Measurements from ENCODE around the gene CAPN8.
A peak's percentile ranks its signal among the peaks of the same experiment; 100 is the strongest.

The CAPN8 gene

DNA sequence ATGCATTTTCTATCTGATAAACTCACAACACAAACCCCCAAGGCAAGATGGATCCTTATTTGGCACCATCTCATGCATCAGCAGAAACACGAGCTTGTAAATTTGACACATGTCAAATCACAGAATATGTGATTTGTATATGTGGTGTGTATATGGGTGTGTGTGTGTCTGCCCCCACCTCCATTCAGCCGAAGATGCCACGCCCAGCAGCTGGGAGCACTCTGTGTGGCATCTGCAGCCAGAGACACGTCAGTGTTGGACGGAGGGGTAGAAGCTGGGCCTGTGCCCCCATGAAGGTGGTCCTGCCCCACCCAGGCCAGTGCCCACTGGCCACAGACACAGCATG is 108.4 kb downstream of the CAPN8 start:
- no peaks in the 10 kb centered on the region for H3K36me3 ChIP-seq (ENCODE audit: insufficient read depth, low read length)
- peak; percentile 7; the same call in 1 of the 3 replicates for ATAC-seq (ENCODE audit: insufficient read depth, low read depth)

DNA sequence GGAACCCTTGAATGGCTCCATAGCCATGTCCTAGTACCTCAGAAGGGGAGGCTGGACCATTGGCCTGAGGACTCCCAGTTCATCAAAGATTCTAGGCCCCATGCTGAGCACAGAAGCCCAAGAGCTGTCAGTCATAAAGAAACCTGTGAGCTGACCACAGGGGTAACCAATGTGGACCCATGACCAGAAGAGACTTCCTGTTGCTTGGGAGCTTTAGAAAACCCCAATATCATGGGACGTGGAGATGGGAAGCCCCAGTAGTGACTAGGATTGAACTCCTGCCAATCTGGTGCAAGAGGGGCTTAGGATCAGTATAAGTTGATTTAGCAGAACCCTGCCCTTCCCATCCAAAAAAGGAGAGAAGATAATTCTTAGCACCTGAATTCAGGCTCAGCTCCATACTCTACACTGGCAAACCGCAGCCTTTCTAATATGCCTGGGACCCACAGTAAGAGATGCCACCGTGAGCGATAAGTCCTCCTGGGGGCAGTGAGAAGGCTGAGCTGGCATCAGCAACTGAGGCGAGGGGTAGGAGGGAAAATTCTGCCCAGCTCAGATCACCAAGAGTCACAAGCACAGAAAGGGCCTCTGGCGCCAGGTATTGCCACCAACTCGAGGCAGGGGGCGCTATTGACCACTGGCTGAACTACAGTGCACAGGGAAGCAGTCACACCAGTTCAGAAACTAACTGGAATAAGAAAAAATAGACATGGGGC is 108.9 kb downstream of the CAPN8 start:
- no peaks in the 10 kb centered on the region for H3K79me2 ChIP-seq (ENCODE audit: insufficient read depth, low read length)
- DNase-seq (peak; percentile 52), ATAC-seq (ENCODE audit: insufficient read depth, low read depth) (peak; percentile 75)
- no peak overlapping the region for H3K27ac ChIP-seq (ENCODE audit: low read length)
- no peak overlapping the region for H3K4me3 ChIP-seq (ENCODE audit: low read depth in 1 of 2, low read length in 2 of 2)
- no peaks in the 10 kb centered on the region for H3K27me3 ChIP-seq (ENCODE audit: insufficient read depth, low read length, poor library complexity)
- TF ChIP-seq EZH2 (IDR thresholded peaks at IDR 0.05; ENCODE audit: borderline replicate concordance, low read depth, low read length, severe bottlenecking) = no peak
- TF ChIP-seq, protein P1, sequence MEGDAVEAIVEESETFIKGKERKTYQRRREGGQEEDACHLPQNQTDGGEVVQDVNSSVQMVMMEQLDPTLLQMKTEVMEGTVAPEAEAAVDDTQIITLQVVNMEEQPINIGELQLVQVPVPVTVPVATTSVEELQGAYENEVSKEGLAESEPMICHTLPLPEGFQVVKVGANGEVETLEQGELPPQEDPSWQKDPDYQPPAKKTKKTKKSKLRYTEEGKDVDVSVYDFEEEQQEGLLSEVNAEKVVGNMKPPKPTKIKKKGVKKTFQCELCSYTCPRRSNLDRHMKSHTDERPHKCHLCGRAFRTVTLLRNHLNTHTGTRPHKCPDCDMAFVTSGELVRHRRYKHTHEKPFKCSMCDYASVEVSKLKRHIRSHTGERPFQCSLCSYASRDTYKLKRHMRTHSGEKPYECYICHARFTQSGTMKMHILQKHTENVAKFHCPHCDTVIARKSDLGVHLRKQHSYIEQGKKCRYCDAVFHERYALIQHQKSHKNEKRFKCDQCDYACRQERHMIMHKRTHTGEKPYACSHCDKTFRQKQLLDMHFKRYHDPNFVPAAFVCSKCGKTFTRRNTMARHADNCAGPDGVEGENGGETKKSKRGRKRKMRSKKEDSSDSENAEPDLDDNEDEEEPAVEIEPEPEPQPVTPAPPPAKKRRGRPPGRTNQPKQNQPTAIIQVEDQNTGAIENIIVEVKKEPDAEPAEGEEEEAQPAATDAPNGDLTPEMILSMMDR (IDR thresholded peaks at IDR 0.05; ENCODE audit: borderline replicate concordance, extremely low read depth, low read length, poor library complexity, severe bottlenecking) = peak; percentile 69
- H3K4me1 ChIP-seq (ENCODE audit: insufficient read depth, low read length) = no peaks in the 10 kb centered on the region
- H3K9me3 ChIP-seq (ENCODE audit: insufficient read depth, low read length, severe bottlenecking) = no peaks in the 10 kb centered on the region
- no peak overlapping the region for H3K4me2 ChIP-seq (ENCODE audit: insufficient read depth, low read length)
- no peaks in the 10 kb centered on the region for H3K36me3 ChIP-seq (ENCODE audit: insufficient read depth, low read length)
- H3K9ac ChIP-seq (ENCODE audit: low read depth, low read length) = no peak overlapping the region
- H4K20me1 ChIP-seq (ENCODE audit: insufficient read depth, low read length) = no peaks in the 10 kb centered on the region
- H2AFZ ChIP-seq (ENCODE audit: low read depth, low read length) = no peak overlapping the region

More for the DNA sequence above, 108.4 kb downstream of the CAPN8 start:
- TF ChIP-seq, protein P1 (IDR thresholded peaks at IDR 0.05; ENCODE audit: borderline replicate concordance, extremely low read depth, low read length, poor library complexity, severe bottlenecking) = no peak
- TF ChIP-seq EZH2 (IDR thresholded peaks at IDR 0.05; ENCODE audit: borderline replicate concordance, low read depth, low read length, severe bottlenecking) = no peak
- Histone ChIP-seq H3K79me2 (ENCODE audit: insufficient read depth, low read length) (no peaks in the 10 kb centered on the region), H4K20me1 (ENCODE audit: insufficient read depth, low read length) (no peaks in the 10 kb centered on the region), H2AFZ (ENCODE audit: low read depth, low read length) (no peak overlapping the region), H3K9me3 (ENCODE audit: insufficient read depth, low read length, severe bottlenecking) (no peaks in the 10 kb centered on the region), H3K4me1 (ENCODE audit: insufficient read depth, low read length) (no peaks in the 10 kb centered on the region), H3K9ac (ENCODE audit: low read depth, low read length) (no peak overlapping the region), H3K27ac (ENCODE audit: low read length) (no peak overlapping the region), H3K4me2 (ENCODE audit: insufficient read depth, low read length) (no peak overlapping the region), H3K27me3 (ENCODE audit: insufficient read depth, low read length, poor library complexity) (no peaks in the 10 kb centered on the region), H3K4me3 (ENCODE audit: low read depth in 1 of 2, low read length in 2 of 2) (no peak overlapping the region)
- no peak for DNase-seq

DNA sequence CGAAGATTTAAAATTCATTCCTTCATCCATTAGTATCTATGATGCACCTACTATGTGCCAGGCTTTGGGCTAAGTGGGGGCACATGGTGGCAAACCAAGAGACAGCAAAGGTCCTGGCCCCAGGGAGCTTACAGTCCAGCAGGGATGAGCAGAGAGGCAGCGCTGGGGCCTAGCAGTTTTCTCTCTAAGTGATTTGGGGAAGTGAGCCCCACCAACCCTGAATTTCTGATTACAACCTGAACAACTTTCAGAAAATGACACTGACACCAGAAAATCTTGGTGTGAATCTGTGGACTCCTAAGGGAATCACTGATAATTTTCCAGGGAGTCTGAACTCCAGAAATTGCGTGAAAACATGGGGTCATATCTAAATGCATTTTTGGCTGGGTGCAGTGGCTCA is 111.5 kb downstream of the CAPN8 start:
- no peaks in the 10 kb centered on the region for H3K36me3 ChIP-seq (ENCODE audit: insufficient read depth, low read length)
- H3K4me2 ChIP-seq (ENCODE audit: insufficient read depth, low read length) = no peak overlapping the region
- H3K9me3 ChIP-seq (ENCODE audit: insufficient read depth, low read length, severe bottlenecking) = no peaks in the 10 kb centered on the region
- no peak overlapping the region for H3K4me3 ChIP-seq (ENCODE audit: low read depth in 1 of 2, low read length in 2 of 2)
- DNase-seq (no peak), ATAC-seq (ENCODE audit: insufficient read depth, low read depth) (no peak)
- H3K4me1 ChIP-seq (ENCODE audit: insufficient read depth, low read length) = no peaks in the 10 kb centered on the region
- H3K79me2 ChIP-seq (ENCODE audit: insufficient read depth, low read length) = no peaks in the 10 kb centered on the region
- no peak overlapping the region for H3K9ac ChIP-seq (ENCODE audit: low read depth, low read length)
- TF ChIP-seq, protein P1 (IDR thresholded peaks at IDR 0.05; ENCODE audit: borderline replicate concordance, extremely low read depth, low read length, poor library complexity, severe bottlenecking) = no peak
- no peak for TF ChIP-seq EZH2 (IDR thresholded peaks at IDR 0.05; ENCODE audit: borderline replicate concordance, low read depth, low read length, severe bottlenecking)
- no peak overlapping the region for H2AFZ ChIP-seq (ENCODE audit: low read depth, low read length)
- H3K27me3 ChIP-seq (ENCODE audit: insufficient read depth, low read length, poor library complexity) = no peaks in the 10 kb centered on the region
- H4K20me1 ChIP-seq (ENCODE audit: insufficient read depth, low read length) = 0 out of 2 replicates have a peak, but pooled peaks cover 2% of the 10 kb centered on the region
- no peak overlapping the region for H3K27ac ChIP-seq (ENCODE audit: low read length)

Data from DND-41 (cell line).